Calu3 (cell line): ENCODE measurements around the gene TMEM242. TPM values are rescaled to one million over a fixed set of nuclear protein-coding genes. Genes with fewer than 3 reads are reported as not detected.
A peak's percentile ranks its signal among the peaks of the same experiment; 100 is the strongest.

ENCODE experiments used
- Bru-seq: library from RNA; stranded (reverse); fragments of 400-500 nt; gene quantifications from one replicate; lab custom pipeline; 2021; lab: Mats Ljungman, UMichigan
- BruChase-seq, 2 experiments: library from RNA; stranded (reverse); fragments of 400-500 nt; gene quantifications; one replicate each; lab custom pipeline; 2021; lab: Mats Ljungman, UMichigan
- BruUV-seq: library from RNA; stranded (reverse); fragments of 400-500 nt; replicated peaks from 2 replicates; lab custom pipeline; 2021; lab: Mats Ljungman, UMichigan
- CTCF ChIA-PET: fragments of 300-600 bp; sonication (Branson Sonifier 250); formaldehyde crosslinking; loops from one replicate; lab custom pipeline; 2022; ENCODE audit warnings: antibody characterized with exemption; lab: Charles Lee
- DNase-seq: peaks from one replicate; pipeline ENCODE4 v3.0.0; 2022
- H3K27ac Mint-ChIP-seq: one replicate; pipeline ENCODE4 v1.8.0; 2022; ENCODE audit warnings: mixed read lengths; ENCODE audit not compliant: unreplicated experiment
- H3K27me3 Mint-ChIP-seq: one replicate; pipeline ENCODE4 v1.8.0; 2022; ENCODE audit warnings: mixed read lengths; ENCODE audit not compliant: unreplicated experiment
- H3K36me3 Mint-ChIP-seq: one replicate; pipeline ENCODE4 v1.8.0; 2022; ENCODE audit warnings: mild to moderate bottlenecking, moderate library complexity, mixed read lengths; ENCODE audit not compliant: insufficient read depth, unreplicated experiment
- H3K4me1 Mint-ChIP-seq: one replicate; pipeline ENCODE4 v1.8.0; 2022; ENCODE audit warnings: mild to moderate bottlenecking, low read depth, mixed read lengths; ENCODE audit not compliant: unreplicated experiment
- H3K4me3 Mint-ChIP-seq: one replicate; pipeline ENCODE4 v1.8.0; 2022; ENCODE audit warnings: mild to moderate bottlenecking, low read depth, moderate library complexity, mixed read lengths; ENCODE audit not compliant: unreplicated experiment
- H3K9me3 Mint-ChIP-seq: one replicate; pipeline ENCODE4 v1.8.0; 2022; ENCODE audit warnings: low read depth, mixed read lengths; ENCODE audit not compliant: unreplicated experiment
- CTCF ChIP-seq: fragments of 200-600 bp; IDR thresholded peaks from one replicate; pipeline ENCODE4 v1.8.0; 2022; ENCODE audit warnings: antibody characterized with exemption; ENCODE audit not compliant: unreplicated experiment
- intact Hi-C: fragments of 100-400 bp; cut with micrococcal nuclease; formaldehyde crosslinking; loops from one replicate; pipeline ENCODE4 v1.10.0; 2022; ENCODE audit not compliant: unreplicated experiment
- long read RNA-seq: library from polyadenylated mRNA; stranded (forward); transcript quantifications from one replicate; pipeline ENCODE4 v2.0.0, GENCODE V29; 2022
- total RNA-seq: library from RNA; stranded (reverse); gene quantifications from 2 replicates; pipeline ENCODE4 v1.2.3, GENCODE V29; 2022

The TMEM242 gene
- total RNA-seq = 7.9 and 9.9 TPM in 2 replicates
- Bru-seq, nascent RNA = percentile 65 among the genes with signal in this experiment
- BruChase-seq, experiment 1, labeled RNA remaining after a 6-hour chase = percentile 64 among the genes with signal in this experiment
- percentile 55 among the genes with signal in this experiment for BruChase-seq, experiment 2, labeled RNA remaining after a 2-hour chase
- long read RNA-seq, full-length matches to known transcripts = 40 of 59 reads
- long read RNA-seq, partial matches to known transcripts = 0 of 59 reads
- long read RNA-seq, other reads (novel, unspliced or antisense) = 19 of 59 reads

- BruUV-seq = no TSS peak
- Mint-ChIP-seq H3K4me3 (peak within 1 kb of the TSS; percentile 83), H3K27ac (peak within 1 kb of the TSS; percentile 60), H3K9me3 (no peaks in the 10 kb centered on the region), H3K4me1 (peaks cover 21% of the 10 kb centered on the region), H3K36me3 (peaks cover 17% of the 10 kb centered on the region), H3K27me3 (no peaks in the 10 kb centered on the region)
- intact Hi-C loops = loop anchor here (5.0 kb wide), 2 partner anchors 59 to 214 kb away; partner anchors contain the start of gene ZDHHC14
- peak; percentile 90 for DNase-seq
- CTCF ChIA-PET = interaction anchor here (0.6 to 1.5 kb wide), 4 partner anchors 8 to 395 kb away, joined by 3 to 5 read pairs (median 4); no protein-coding TSS in a partner anchor
- TF ChIP-seq CTCF = no peak
These were observed at the start of gene TMEM242 for GRCh38 chr6:157323255-157323965. TMEM242 (minus strand) TSS chr6:157323519; CDS start chr6:157323499, 20 bp downstream.

GRCh38 chr6:157372501-157373280, 49.4 kb upstream of the TMEM242 start:
- no peak for DNase-seq
- TF ChIP-seq CTCF = no peak

GRCh38 chr6:157370755-157371154, 47.4 kb upstream of the TMEM242 start:
- BruUV-seq = no TSS peak
- intact Hi-C loops = no loop called here
- Mint-ChIP-seq H3K4me1 (no peaks in the 10 kb centered on the region), H3K27me3 (no peaks in the 10 kb centered on the region), H3K4me3 (no peak overlapping the region), H3K27ac (no peak overlapping the region), H3K9me3 (no peaks in the 10 kb centered on the region), H3K36me3 (no peaks in the 10 kb centered on the region)
- TF ChIP-seq CTCF = no peak
- no peak for DNase-seq
- CTCF ChIA-PET = interaction anchor here (0.5 kb wide), 1 partner anchor 161 kb away, joined by 7 read pairs; no protein-coding TSS in a partner anchor

More at GRCh38 chr6:157372501-157373280, 49.4 kb upstream of the TMEM242 start:
- H3K36me3 Mint-ChIP-seq = no peaks in the 10 kb centered on the region
- no peaks in the 10 kb centered on the region for H3K4me1 Mint-ChIP-seq
- CTCF ChIA-PET = no interaction called here
- H3K4me3 Mint-ChIP-seq = no peak overlapping the region
- no peaks in the 10 kb centered on the region for H3K9me3 Mint-ChIP-seq
- H3K27ac Mint-ChIP-seq = no peak overlapping the region
- intact Hi-C loops = no loop called here
- no peaks in the 10 kb centered on the region for H3K27me3 Mint-ChIP-seq
- BruUV-seq = no TSS peak

- no TSS peak for BruUV-seq
- TF ChIP-seq CTCF = no peak
- no peaks in the 10 kb centered on the region for H3K9me3 Mint-ChIP-seq
- CTCF ChIA-PET = no interaction called here
- H3K27ac Mint-ChIP-seq = no peak overlapping the region
- H3K4me1 Mint-ChIP-seq = no peaks in the 10 kb centered on the region
- DNase-seq = no peak
- H3K4me3 Mint-ChIP-seq = no peak overlapping the region
- no peaks in the 10 kb centered on the region for H3K27me3 Mint-ChIP-seq
- H3K36me3 Mint-ChIP-seq = no peaks in the 10 kb centered on the region
- intact Hi-C loops = no loop called here
These were observed 45.2 kb upstream of the TMEM242 start for GRCh38 chr6:157368359-157369049.
